Stimulated activated CD4-positive, alpha-beta T cell treated with anti-CD3 and anti-CD28 coated beads, Interleukin-2, amount 100 ng/mL, for 24 hours (primary cell): ENCODE results near the gene TMEM119.

Experiments
- DNase-seq, 2 donors: peaks; one replicate each; pipeline ENCODE4 v3.0.0-alpha.2; 2020

The TMEM119 gene, protein sequence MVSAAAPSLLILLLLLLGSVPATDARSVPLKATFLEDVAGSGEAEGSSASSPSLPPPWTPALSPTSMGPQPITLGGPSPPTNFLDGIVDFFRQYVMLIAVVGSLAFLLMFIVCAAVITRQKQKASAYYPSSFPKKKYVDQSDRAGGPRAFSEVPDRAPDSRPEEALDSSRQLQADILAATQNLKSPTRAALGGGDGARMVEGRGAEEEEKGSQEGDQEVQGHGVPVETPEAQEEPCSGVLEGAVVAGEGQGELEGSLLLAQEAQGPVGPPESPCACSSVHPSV

DNA sequence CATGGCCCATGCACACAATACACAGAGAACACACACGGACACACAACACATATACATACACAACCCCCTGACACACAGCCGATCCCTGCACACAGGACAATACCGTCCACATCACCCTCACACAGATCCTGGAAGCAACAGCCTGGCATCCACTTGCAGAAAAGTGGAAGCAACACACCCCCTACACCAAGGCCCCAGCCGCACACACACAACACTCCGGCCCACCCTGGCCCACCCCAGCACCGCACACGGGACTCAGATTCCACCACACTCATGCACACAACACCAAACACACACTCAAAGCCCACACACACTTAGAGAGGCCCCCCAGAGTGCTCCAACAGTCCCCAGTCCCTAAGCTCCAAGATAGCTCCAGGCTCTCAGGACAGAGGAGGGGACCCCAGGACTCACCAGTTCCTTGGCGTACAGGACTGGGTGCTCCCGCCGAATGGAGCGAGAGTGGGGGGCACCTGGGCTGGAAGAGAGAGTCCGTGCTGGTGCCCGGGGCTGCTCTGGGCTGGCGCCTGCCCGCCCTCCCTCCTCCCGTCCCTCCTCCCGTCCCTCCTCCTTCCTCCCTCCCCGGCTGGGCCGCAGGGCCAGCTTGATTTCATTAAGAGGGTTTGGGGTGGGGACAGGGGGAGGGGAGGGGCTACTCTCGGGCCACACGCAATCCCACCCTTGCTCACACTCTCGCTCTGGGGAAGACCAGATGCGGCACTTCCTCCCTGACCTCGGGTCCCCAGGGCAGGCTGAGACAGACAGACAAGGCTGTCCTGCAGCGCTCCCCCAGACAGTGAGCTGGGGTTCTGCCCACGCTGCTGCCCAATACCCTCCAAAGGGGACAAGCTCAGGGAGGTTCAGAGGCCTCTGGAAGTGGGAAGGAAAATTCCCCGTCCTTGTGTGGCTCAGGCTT, at the start of gene TMEM119:
TMEM119 (minus strand) TSS at position 526 of the 913 bp plus-strand sequence. CDS start 5,701 bp downstream, outside the sequence.
- DNase-seq, result no peak

DNA sequence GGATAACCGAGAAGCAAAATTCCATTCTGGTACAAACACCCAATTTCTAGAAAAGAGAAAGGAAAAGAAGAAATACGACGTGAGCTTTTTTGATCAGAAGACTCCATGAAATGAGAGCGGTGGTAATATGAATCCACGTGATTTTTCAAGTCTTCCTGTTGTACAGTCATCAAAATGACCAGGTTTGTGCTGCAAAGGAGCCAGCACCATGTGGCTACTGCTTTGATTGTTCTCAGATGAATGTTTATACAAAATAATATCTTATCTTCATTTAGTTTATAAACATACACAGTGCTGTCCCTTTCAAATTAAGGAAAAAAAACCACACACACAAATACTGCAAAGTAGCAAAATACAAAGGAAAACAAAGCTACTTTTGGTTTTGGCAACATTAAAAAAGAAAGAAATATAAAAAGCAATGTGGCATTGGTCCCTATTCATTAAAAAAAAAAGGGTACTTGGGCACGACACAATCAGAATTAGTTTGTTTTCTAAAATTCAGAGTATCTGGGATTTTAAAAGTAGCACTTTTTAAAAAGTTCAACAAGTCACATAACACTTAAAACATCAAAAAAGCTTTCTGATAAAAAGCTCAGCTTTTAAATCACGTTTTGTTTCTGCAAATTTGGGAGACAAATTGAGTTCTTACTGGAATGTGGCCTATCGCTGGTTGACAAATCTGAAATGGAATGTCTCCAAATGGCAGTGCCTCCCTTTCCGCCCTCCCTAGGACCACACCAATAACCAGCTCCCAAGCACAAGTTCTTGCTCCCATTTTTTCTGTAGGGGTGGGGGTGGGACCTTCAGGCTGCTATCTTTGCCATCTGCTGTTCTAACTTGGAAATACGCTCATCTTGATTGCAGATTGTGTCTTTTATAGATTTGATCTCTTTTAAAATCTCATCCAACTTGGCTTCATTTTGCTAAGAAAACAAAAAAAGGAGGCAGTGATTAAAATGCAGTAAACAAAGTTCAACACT, 49.0 kb upstream of the TMEM119 start:
- no peak for DNase-seq

DNA sequence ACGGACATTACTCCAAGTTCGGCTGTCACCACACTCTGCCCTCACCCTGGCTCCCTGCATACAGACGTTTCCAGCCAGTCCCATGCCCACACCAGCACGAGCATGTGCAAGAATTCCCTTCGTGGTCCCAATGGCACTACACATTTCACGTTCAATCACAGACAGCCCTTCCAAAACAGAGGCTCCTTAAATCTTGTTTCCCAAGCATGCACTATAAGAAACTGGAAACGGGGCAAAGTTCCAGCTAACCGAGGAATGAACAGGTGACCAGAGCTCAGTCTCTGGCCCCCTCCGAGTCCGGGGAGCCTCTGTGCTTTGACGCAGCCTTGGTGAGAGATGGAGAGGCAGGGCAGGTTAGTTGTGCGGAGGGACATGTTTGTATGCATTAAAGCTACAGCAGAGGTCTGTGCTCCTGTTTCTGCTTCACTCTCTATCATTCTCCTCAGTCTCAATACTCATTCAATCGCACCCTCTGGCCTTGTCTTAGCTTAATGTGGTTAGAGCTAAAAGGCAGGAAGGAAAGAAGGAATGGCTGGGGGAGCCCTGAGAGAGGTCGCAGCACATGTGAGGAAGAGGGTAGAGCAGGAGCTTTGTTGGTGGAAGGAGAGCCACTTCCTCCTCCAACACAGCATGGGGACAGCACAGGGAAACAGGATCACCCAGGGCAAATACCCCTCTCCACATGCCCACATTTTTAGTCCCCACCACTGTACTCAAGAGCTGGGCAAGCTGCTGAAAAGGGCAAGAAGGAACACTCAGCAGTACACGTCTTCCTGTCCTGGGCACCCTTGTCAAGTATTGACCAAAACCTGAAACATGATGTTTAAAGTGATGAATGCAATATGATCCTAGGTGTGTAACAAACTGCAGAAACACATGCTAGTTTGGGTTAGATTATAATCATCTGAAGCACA, 48.1 kb upstream of the TMEM119 start:
- DNase-seq, result no peak

DNA sequence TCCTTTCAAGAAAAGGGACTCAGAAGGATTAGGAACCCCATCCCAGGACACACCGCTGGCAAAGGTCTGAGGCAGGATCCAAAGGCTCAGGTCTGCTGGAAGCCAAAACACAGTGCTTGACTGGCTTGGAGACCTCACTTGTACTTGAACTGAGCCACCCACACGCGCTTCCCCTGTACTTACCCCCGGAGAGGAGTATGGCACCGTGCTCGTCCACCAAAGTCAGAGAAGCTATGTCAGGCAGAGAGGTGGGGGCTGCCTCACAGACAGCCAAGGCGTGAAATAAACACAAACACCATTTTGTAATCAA, 46.9 kb upstream of the TMEM119 start:
- DNase-seq, result no peak

DNA sequence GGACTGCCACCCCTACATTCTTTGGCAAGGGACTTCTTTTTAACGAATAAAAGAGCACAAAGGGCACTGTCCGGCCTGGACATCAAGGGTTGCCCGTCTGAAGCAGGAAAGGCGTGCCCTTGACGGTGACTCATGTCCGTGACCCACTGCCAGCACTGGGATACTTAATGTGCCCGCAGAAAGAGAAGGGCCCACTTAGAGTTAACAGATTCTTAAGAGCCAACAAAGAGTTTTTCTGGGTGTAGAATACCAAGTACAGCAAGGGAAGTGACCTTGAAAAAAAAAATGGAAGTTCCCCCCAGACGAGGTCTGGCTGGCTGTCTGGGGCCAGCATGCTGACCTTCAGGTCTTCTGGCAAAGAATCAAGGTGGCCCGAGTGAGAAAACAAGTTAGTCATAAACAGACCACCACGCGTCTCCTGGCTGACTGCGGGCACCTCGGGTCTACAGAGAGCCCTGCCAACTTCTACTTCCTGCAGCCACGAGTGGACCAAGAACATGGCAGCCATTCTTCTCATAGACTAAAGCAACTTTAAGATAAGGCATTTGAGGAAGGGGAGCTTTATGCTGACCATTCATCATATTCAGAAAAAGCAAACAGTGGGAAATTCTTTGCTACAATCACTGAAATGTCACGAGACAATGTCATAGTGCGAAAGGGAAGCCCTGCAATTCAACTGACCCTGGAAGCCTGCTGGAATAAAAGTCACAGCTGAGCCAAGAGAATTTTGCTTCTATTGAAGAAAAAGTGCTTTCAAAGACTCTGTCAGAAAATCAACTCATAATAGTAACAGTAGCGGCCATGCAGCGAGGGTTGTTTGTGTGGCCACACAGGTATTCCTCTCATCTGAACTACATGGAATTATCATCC, 46.3 kb upstream of the TMEM119 start:
- no peak for DNase-seq

DNA sequence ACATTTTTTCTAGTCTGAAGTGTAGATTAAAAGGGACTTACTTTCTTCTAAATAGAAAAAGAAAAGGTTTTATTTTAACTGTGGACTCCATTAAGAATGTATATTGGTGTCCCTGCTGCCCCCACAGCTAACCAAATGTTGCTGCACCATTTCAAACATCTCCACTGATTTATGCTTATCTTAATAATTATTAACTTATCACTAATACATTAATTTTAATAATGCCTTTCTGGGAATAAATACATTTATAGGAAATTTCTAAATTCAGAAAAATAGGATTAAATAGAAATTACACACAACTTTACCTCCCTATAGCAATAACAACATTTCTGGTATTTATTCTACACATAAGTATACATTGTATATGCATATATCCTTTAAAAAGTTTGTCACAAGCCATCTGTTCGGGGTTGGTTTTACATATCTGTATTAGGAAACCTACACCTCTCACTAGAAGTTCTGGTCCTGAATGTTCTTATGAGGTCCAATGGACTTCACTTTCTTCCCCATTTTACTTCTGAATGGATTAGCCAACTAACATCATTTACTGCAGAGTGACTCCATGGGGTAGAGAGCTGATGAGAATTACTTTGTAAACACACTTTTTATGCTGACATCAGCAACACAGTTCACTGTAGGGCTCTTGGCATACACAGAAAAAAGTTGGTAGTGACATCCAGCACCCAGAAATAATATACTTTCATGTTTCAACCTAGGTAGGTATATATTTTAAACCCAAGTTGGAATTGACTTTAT, 45.2 kb upstream of the TMEM119 start:
- no peak for DNase-seq

DNA sequence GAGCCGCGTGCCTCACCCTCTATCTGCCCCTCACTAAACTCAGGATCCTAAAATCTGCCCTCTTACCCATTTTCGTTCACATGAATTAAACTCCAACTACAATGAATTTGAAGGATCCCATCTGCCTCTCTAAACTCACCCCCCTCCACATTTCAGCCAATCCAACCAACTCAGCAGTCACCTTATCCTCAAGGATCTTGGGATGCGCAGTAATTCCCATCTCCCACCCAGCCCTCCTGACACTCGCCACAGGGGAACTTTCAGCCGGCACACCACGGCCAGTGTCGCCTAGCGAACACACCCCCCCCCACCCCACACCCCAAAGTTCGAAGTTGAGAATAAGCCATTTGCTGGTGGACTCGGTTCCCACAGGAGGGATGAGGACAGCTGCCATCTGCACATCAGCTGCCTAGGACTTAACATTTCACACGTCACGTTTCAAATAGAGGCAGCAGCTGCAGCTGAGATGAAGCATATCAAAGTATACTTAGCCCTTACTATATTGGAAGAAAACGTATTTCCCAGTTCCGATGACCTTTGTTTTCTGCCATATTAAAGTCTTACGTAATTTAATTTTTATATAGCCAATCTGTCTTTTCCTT, 44.5 kb upstream of the TMEM119 start:
- DNase-seq, result no peak

DNA sequence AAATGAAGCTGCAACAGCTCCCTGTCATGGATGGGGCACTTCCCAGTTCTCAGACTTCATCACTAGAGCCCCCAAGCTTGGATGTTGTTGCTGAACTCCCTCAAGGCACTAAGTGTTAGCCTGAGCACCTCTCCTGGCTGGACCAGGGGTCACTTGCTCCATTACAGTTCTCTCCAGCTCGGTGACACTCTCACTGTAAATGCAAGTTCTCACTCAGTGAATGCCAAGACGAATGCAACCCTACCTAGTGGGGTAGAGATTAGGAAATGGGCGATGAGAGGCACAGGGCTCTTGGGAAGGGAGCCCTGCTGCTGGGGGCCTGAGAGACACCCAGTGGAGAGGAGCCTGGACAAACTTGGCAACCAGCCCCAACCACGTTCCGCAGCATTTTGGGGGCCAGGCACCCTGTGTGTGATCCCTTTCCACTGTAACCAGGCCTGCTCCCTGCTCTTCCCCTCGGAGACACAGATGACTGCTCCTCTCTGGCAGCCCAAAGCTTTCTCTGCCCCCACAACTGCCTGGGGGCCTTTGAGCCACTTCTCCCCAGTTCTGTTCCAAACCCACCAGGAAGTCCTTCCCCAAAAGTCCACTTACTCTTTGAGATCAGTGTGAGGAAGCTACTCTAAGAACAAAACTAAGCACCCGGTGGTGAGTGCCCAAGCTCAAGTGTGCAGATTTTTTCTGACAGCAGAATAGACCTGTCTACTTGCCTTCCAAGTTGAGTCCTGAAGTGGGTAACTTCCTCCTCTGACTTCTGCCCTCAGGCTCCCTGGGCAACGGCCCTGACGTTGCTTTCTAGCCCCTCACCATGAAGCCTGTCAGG, 43.8 kb upstream of the TMEM119 start:
- DNase-seq, result no peak

DNA sequence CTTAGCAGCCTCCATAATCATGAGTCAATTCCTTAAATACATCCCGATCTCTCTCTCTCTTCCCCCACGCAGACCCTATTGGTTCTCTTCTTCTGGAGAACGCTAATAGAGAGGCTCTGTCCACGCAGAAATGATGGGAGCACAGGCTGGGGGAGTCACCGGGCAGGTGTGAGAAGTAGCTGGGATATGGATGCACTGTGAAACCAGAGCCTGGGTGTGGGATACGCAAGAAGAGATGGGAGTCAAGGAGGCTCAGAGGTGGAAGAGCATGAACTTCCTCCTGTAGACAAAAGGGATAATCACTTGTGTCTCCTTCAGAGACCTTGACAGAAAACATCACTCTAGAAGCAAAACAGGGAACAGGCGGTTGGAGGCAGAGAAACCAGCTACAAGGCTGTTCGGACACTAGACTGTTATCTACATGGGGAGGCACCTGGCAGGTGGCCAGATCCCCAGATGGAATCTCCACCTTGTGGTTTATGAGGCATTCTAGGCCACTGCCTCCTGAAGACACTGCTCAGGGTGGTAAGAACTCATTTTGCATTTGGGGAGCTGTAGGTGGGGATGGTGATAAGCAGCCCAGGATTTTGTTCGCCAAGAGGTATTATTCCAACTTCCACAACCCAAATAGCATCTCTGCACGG, 43.0 kb upstream of the TMEM119 start:
- no peak for DNase-seq

DNA sequence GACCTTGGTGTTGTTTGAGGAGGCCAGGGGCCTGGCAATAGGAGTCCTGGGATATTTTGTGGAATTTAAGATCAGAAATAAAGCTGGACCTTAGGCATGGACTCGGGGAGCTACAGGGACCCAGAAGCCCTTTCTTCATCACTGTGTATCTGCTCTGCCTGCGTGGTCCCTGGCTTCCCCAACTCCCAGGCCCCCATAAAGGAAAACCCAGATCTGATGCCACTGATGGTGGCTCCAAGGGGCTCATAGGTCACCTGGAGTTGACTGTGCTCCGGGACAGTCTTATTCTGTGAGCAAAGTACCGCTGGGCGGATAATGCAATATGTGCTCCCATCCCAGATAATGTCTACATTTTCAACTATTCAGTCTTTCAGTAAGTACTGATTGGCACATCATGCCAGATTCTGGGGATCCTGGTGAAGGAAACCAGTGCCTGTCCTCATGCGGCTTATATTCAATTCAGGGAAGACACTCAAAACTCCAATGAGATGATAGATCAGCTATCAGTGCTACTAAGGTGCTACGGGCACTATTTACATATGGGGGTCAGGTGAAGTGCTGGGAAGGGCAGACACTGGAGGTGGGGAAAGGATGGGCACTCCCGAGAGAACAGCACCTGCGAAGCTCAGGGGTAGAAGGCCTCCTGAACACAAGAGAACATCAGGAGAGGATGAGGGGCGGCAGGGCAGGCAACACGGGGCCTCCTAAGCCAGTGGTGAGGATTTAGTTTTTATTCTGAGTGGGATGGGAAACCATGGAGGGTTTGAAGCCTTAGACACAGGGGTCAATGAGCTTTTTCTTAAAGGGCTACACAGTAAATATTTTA, 41.3 kb upstream of the TMEM119 start:
- no peak for DNase-seq

DNA sequence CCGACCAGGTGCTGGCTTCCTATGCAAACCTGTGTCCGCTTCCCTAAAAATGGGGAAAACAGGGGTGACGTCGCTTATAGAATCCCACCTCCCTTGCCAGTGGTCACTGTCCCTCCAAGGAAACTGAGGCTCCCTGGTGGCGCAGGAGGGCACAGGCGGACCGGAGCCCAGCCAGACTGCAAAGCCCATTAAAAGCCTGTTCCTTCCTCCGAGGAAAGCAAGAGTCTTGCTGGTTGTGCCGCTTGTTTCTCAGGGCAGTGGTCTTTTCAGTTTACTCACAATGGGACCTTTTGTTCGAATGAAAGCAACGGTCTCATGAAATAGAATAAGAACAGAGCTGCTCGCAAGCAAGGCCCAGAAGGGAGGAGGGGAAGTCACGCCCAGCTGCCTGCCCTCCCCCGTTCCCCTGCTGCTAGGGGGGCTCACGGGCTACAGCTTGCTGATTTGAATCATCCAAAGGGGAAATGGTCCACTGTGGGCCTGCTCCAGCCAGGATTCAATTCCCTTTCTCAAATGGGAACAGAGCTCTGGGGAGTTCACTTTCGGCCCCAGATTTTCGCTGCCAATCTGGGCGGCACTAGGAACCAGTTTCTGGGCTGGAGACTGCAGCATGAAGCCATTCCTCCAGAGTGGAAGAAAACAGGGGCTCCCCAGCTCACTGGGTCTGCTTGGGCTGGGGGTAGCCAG, 40.4 kb upstream of the TMEM119 start:
- DNase-seq, result no peak

DNA sequence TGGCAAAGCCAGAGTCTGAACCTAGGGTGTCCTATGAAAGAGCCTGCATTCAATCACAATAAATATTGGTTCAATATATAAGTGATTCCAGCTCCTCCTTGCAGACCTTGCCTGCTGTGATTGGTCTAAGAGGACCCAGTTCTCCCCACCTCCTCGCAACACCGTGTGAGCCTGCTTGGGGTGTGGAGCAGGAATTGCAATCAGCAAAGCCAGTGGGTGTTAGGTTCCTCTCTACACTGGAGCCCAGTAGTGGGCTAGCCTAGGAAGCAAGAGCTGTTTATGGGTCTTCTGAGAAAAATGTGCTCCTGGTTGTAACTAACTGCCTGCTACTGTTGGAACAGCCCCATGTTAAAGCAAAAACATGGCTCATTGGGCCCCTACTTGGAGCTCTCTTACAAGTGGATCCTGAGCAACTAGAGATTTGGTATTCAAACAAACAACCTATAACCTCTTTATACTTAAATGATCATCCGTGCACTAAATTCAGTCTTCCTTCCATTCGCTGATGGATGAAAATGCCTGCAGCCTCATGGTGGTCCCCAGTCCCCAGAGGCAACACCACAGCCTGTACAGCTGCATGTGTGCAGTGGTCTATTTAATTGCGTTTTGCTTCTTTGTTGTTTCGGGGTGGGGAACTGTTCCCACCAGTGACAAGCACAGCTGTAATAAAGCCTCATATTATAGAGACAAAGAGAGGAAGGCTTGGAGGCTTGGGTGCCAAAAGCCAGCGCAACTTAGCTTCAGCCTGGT, 39.5 kb upstream of the TMEM119 start:
- DNase-seq, result no peak

DNA sequence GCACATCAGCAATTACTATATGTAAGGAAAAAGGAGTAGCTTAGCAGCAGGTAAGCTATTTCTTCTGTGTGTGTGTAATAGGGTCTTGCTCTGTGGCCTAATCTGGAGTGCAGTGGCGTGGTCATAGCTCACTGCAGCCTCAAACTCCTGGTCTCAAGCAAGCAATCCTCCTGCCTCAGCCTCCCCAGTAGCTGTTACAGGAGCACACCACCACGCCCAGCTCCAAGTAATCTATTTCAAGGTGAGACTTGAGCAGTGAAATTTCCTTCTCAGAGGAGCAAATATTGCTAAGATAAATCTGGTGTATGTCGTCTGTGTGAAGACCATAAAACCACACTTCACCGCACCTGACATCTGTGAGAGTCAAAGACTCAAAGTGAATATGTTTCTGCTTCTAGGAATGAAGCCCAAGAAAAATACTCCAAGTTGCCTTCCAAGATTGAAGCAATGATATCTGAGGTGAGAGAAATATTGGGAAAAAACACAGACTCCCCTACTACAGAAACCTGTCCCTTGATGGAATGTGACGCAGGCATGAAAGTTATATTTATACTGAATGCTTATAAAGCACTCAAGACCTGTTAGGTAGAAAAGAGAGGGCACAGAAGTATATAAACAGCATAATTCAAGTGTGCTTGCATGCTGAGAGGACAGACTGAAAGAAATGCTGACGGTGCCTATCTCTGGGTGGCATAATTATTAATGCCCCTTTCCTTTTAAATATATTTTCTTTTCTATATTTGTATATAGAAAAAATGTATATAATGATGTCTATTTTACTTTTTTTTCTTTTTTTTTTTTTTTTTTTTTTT, 38.3 kb upstream of the TMEM119 start:
- no peak for DNase-seq

DNA sequence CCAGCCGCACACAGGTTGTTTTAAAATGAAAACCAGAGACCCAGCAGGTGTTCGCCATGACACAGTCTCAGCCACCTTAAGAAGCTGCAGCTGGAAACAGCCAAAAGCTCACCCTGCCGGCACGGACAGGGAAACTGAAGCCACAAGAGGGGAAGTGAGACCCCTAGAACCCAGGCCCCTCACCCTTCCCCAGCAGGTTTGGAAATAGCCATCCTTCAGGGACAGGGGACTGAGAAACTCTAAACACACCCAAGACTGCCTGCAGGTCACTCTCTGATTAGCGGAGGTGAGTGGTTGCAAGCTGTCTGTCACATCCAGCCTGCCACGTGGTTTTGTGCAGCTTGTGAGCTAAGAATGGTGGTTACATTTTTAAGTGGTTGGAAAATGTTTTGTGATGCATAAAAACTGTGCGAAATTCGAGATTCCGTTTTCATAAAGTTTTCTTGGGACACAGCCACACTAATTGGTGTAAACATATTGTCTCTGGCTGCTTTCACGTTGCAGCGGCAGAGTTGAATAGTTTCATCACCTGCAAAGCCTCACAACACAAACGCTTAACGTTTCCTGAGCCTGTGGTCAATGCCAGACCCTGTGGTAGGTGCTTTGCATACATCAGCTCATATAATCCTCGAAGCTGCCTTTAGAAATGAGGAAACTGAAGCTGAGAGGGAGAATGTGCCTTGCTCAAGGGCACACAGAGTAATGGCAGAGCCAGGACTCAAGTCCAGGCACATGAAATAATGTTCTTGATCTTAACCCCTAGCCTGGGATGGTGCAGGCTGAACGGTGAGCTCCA, 37.5 kb upstream of the TMEM119 start:
- DNase-seq, result peak; percentile 56 to 58
